Ovary (tissue), 9 donors: ENCODE results near the gene MELTF. TPM values are rescaled to one million over a fixed set of nuclear protein-coding genes. Genes with fewer than 3 reads are reported as not detected.

Experiments
- DNase-seq, 5 donors: peaks; one replicate each; pipeline ENCODE4 v3.0.0-alpha.2; 2019 to 2020
- H3K27ac ChIP-seq, 2 donors: fragments of 200-600 bp; one replicate each; pipeline versions ENCODE4 v1.5.1 to v1.8.0; 2019 to 2022
- H3K27me3 ChIP-seq: fragments of 200-600 bp; one replicate; pipeline ENCODE4 v1.8.0; 2022
- H3K36me3 ChIP-seq: fragments of 200-600 bp; sonication (generic); one replicate; pipeline ENCODE4 v1.5.1; 2019
- H3K4me1 ChIP-seq: one replicate; pipeline ENCODE4 v1.8.1; 2013; ENCODE audit warnings: mild to moderate bottlenecking, moderate library complexity; ENCODE audit not compliant: insufficient read depth
- H3K4me3 ChIP-seq: fragments of 200-600 bp; sonication (generic); one replicate; pipeline ENCODE4 v1.5.1; 2017
- H3K9me3 ChIP-seq, 2 donors: fragments of 200-600 bp in 1 of 2; sonication (generic) in 1 of 2; one replicate each; pipeline versions ENCODE4 v1.5.1 to v1.8.1; 2013 to 2019; ENCODE audit warnings: mild to moderate bottlenecking in 1 of 2, moderate library complexity in 1 of 2
- EP300 ChIP-seq: sonication (generic); formaldehyde crosslinking; IDR thresholded peaks from one replicate; pipeline ENCODE4 v1.6.1; 2017; ENCODE audit warnings: antibody characterized with exemption
- POLR2A ChIP-seq: fragments of 450-650 bp; IDR thresholded peaks from one replicate; pipeline ENCODE4 v1.6.1; 2017; ENCODE audit warnings: antibody characterized with exemption, mild to moderate bottlenecking, moderate library complexity
- WGBS, 3 donors: extraction: QIAGEN DNeasy Blood & Tissue Kit in 1 of 3; methylation state at CpG; one replicate each; pipeline versions ENCODE4 v1.1.5 to v1.1.7; 2013 to 2017; 5-methylcytosine and 5-hydroxymethylcytosine counted together
- intact Hi-C, 4 donors: fragments of 100-400 bp; cut with DNase I; formaldehyde crosslinking; loops; one replicate each; pipeline versions ENCODE4 v1.11.0 to v1.15.1; 2022 to 2023
- polyA plus RNA-seq, 2 donors: library from polyadenylated mRNA; stranded (reverse); fragments of 200-250 nt in 1 of 2; fragments of 350-450 nt in 1 of 2; fragmentation: Illumina TruSeq in 1 of 2; extraction: RNeasy Lipid Tissue Mini Kit (QIAGEN cat#74804) in 1 of 2; gene quantifications; one replicate each; pipeline ENCODE4 v1.2.3, GENCODE V29; 2013 to 2014
- total RNA-seq, 7 donors: library from RNA; depleted of rRNA in 2 of 7; stranded (reverse); fragments of >200 nt in 2 of 7; fragmentation: NEBNext Ultra II Directional in 3 of 7; extraction: Animal tissue kit (Norgen Biotek cat#: 25700) in 3 of 7; gene quantifications; one replicate each; pipeline versions ENCODE4 v1.1.0 to v1.2.4, GENCODE V29; 2016 to 2023
- TF ChIP-seq, protein P1 (sequence below), 3 donors: fragments of 450-650 bp in 2 of 3; fragments of 200-600 bp in 1 of 3; IDR thresholded peaks; one replicate each; pipeline versions ENCODE4 v1.5.1 to v1.8.0; 2016 to 2022; ENCODE audit warnings: antibody characterized with exemption in 3 of 3, mild to moderate bottlenecking in 1 of 3
- donor health status: DM: no; HTN: no; CAD: no; lungs with moderate emphysema.
- donor health status: DM: no; HTN: no; CAD: no.
- donor health status: Bipolar disorder and iron deficiency.
- donor health status: DM: yes; HTN: yes; CAD: no.
- donor health status: DM: no; HTN: no; CAD: no.
- donor health status: DM: yes; HTN: yes; CAD: no.

The MELTF gene
- total and polyA plus RNA-seq, 9 donors: 0.53 to 19.0 (median 2.0) TPM

DNA sequence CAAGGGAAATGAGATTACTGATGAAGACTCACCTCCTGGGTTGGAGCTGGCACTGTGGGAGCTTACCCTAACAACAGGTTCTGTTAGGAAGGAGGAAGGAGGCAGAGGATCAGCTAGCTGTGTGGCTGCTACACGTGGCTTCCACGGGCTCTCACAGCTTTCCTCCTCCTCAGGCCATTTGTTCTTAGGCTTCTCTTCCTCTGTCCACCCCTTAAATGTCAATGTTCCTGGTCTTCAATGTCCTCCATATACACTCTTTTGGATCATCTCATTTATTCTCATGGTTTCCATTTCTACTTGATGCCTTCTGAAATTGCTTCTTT, 66.0 kb downstream of the MELTF start:
- H3K36me3 ChIP-seq: no peaks in the 10 kb centered on the region
- H3K27ac ChIP-seq: no peak overlapping the region
- no peaks in the 10 kb centered on the region for H3K9me3 ChIP-seq
- WGBS, 3 donors: 62 to 75% (median 67%) methylated on average over 2 of the region's 2 CpGs
- DNase-seq: no peak
- TF ChIP-seq, protein P1, sequence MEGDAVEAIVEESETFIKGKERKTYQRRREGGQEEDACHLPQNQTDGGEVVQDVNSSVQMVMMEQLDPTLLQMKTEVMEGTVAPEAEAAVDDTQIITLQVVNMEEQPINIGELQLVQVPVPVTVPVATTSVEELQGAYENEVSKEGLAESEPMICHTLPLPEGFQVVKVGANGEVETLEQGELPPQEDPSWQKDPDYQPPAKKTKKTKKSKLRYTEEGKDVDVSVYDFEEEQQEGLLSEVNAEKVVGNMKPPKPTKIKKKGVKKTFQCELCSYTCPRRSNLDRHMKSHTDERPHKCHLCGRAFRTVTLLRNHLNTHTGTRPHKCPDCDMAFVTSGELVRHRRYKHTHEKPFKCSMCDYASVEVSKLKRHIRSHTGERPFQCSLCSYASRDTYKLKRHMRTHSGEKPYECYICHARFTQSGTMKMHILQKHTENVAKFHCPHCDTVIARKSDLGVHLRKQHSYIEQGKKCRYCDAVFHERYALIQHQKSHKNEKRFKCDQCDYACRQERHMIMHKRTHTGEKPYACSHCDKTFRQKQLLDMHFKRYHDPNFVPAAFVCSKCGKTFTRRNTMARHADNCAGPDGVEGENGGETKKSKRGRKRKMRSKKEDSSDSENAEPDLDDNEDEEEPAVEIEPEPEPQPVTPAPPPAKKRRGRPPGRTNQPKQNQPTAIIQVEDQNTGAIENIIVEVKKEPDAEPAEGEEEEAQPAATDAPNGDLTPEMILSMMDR (IDR thresholded peaks at IDR 0.05): no peak
- TF ChIP-seq EP300 (no peak), POLR2A (no peak)
- intact Hi-C loops: no loop called here
- H3K4me1 ChIP-seq: peaks cover 5% of the 10 kb centered on the region
- peaks cover 4% of the 10 kb centered on the region for H3K27me3 ChIP-seq
- no peak overlapping the region for H3K4me3 ChIP-seq

DNA sequence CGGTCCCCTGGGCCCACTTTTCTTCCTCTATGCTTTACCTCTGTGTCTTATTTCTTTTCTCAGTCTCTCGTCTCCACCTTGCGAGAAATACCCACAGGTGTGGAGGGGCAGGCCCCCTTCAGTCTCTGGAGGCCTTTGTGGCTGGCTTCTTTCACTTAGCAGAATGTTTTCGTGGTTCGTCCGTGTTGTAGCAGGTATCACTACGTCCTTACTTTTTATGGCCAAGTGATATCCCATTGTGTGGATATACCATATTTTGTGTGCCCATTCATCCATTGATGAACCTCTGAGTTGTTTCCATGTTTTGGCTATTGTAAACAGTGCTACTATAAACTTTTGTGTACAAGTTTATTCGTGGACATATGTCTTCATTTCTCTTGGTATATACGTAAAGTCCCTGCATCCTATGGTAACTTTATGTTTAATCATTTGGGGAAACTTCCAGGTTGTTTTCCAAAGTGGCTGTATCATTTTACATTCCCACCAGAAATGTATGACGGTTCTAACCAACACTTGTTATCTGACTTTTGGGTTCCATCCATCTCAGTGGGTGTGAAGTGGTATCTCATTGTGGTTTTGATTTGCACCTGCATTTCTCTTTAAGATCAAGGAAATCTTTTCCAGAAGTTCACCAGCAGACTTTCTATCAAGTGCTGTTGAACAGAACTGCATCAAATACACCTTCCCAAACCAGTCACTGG, 66.5 kb downstream of the MELTF start:
- Histone ChIP-seq H3K27me3 (peaks cover 4% of the 10 kb centered on the region), H3K36me3 (no peaks in the 10 kb centered on the region), H3K4me3 (no peak overlapping the region), H3K4me1 (peaks cover 2% of the 10 kb centered on the region), H3K27ac (no peak overlapping the region), H3K9me3 (no peaks in the 10 kb centered on the region)
- WGBS, 3 donors: 84 to 86% (median 85%) methylated on average over 10 of the region's 10 CpGs
- no peak for TF ChIP-seq EP300
- no peak for TF ChIP-seq POLR2A
- intact Hi-C loops: no loop called here
- DNase-seq: no peak

DNA sequence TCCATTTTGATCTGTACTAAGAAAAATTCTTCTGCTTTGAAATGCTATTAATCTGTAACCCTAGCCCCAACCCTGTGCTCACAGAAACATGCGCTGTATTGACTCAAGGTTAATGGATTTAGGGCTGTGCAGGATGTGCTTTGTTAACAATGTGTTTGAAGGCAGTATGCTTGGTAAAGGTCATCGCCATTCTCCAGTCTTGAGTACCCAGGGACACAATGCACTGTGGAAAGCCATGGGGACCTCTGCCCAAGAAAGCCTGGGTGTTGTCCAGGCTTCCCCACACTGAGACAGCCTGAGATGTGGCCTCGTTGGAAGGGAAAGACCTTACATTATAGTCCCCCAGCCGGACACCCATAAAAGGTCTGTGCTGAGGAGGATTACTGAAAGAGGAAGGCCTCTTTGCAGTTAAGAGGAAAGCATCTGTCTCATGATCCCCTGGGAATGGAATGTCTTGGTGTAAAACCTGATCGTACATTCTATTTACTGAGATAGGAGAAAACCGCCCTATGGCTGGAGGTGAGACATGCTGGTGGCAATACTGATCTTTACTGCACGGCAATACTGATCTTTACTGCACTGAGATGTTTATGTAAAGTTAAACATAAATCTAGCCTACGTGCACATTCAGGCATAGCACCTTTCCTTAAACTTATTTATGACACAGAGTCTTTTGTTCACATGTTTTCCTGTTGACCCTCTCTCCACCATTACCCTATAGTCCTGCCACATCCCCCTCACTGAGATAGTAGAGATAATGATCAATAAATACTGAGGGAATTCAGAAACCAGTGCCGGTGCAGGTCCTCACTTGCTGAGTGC, 67.3 kb downstream of the MELTF start:
- peaks cover 4% of the 10 kb centered on the region for H3K27me3 ChIP-seq
- TF ChIP-seq EP300 (no peak), POLR2A (no peak)
- TF ChIP-seq, protein P1 (IDR thresholded peaks at IDR 0.05): no peak
- H3K4me1 ChIP-seq: no peaks in the 10 kb centered on the region
- intact Hi-C loops: no loop called here
- 62 to 68% (median 64%) methylated on average over 9 of the region's 9 CpGs for WGBS, 3 donors
- no peak for DNase-seq
- H3K36me3 ChIP-seq: no peaks in the 10 kb centered on the region
- no peak overlapping the region for H3K4me3 ChIP-seq
- H3K9me3 ChIP-seq: no peaks in the 10 kb centered on the region
- no peak overlapping the region for H3K27ac ChIP-seq

DNA sequence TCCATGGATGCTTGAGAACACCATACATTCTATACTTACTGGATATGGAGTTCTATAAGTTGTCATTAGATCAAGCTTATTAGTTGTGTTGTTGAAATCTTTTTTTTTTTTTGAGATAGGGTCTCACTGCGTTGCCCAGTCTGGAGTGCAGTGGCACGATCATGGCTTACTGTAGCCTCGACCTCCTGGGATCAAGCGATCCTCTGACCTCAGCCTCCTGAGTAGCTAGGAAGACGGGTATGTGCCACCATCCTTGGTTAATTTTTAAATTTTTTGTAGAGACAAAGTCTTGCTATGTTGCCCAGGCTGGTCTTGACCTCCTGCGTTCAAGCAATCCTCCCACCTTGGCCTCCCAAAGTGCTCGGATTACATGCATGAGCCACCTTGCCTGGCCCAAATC, 74.8 kb downstream of the MELTF start:
- H3K4me3 ChIP-seq: no peak overlapping the region
- no peak overlapping the region for H3K27ac ChIP-seq
- intact Hi-C loops: no loop called here
- no peaks in the 10 kb centered on the region for H3K36me3 ChIP-seq
- no peak for TF ChIP-seq EP300
- TF ChIP-seq POLR2A: no peak
- TF ChIP-seq, protein P1 (IDR thresholded peaks at IDR 0.05): no peak
- DNase-seq: no peak
- 76 to 81% (median 79%) methylated on average over 7 of the region's 7 CpGs for WGBS, 3 donors
- no peaks in the 10 kb centered on the region for H3K4me1 ChIP-seq
- no peaks in the 10 kb centered on the region for H3K27me3 ChIP-seq
- H3K9me3 ChIP-seq: no peaks in the 10 kb centered on the region

Other genes with a start within 250 kb of the MELTF start
- gene SENP5, start 161.9 kb downstream of the MELTF start, total RNA-seq: 10 to 100 TPM; 24.6 to 41.1 (median 28.5) TPM
- gene SENP5, start 161.9 kb downstream of the MELTF start, polyA plus RNA-seq: 10 to 100 TPM in 1 of 2 donors, 1 to 10 TPM in 1; 8.6 to 11.3 TPM
- 10 to 100 TPM; 17.4 to 64.7 (median 45.8) TPM for gene NCBP2, start 87.3 kb downstream of the MELTF start, total RNA-seq
- 10 to 100 TPM; 41.6 to 53.7 TPM for gene NCBP2, start 87.3 kb downstream of the MELTF start, polyA plus RNA-seq
- gene PIGZ, start 61.0 kb downstream of the MELTF start, total RNA-seq: 1 to 10 TPM in 5 of 7 donors, under 1 TPM in 1, not detected in 1; 0.73 to 7.4 (median 1.5) TPM
- 1 to 10 TPM in 1 of 2 donors, under 1 TPM in 1; 0.45 to 1.8 TPM for gene PIGZ, start 61.0 kb downstream of the MELTF start, polyA plus RNA-seq